WERI-Rb-1 (cell line): ENCODE data around the gene TRPV4.
"Not testable (repeated sequence)": the region's sequence is repeated elsewhere in the genome, so short reads cannot be mapped to it uniquely, and the experiment has no call there.

ENCODE experiments used
- DNase-seq: peaks from one replicate; pipeline ENCODE4 v3.0.0-alpha.2; 2020
- H3K27ac ChIP-seq: fragments of 250-450 bp; sonication (Bioruptor Pico); 2 replicates; pipeline ENCODE4 v1.5.1; 2020; ENCODE audit warnings: mild to moderate bottlenecking, moderate library complexity
- H3K27me3 ChIP-seq: fragments of 250-450 bp; sonication (Bioruptor Pico); 2 replicates; pipeline ENCODE4 v1.5.1; 2021; ENCODE audit warnings: mild to moderate bottlenecking, low read depth, moderate library complexity; ENCODE audit not compliant: insufficient read depth, severe bottlenecking
- H3K36me3 ChIP-seq: fragments of 250-450 bp; sonication (Bioruptor Pico); 2 replicates; pipeline ENCODE4 v1.5.1; 2020; ENCODE audit warnings: mild to moderate bottlenecking, moderate library complexity
- H3K4me3 ChIP-seq: 2 replicates; pipeline ENCODE4 v1.5.1; 2011; ENCODE audit warnings: low read depth, mild to moderate bottlenecking, control low read depth, low read length
- H3K9me3 ChIP-seq: fragments of 250-450 bp; sonication (Bioruptor Pico); 2 replicates; pipeline ENCODE4 v1.5.1; 2021; ENCODE audit warnings: mild to moderate bottlenecking, moderate library complexity; ENCODE audit not compliant: severe bottlenecking
- TF ChIP-seq, protein P1 (sequence below): IDR thresholded peaks from 2 replicates; pipeline ENCODE4 v1.5.1; 2011; ENCODE audit warnings: low read depth, mild to moderate bottlenecking, control low read depth, inconsistent platforms, low read length

TRPV4 gene

DNA sequence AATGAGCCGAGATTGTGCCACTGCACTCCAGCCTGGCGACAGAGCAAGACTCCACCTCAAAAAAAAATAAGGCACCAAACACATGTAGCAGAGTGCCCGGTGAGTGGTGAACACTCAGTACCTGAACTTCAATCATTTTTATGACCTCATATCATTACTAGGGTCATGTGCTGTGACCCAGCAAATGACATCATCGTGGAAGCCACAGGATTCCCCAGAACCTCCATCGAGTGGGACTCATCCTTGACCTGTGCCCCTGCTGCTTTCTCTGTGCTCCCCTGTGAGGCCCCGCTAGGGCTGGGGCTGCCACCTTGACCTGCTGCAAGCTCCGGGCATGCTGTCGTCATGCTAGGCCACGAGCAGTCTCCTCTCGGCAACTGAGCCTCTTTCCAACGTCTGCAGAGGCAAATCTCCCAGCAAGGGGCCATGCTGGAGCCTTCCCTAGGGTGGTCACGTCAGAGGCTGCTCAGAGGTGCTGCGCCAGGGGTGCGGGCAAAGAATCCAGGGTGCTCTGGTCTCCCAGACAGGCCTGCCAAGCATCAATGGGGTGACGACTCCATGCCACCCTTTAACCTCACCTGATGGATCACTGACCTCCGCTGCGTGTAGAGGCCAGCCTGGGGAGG, 28.6 kb upstream of the TRPV4 start:
- H3K4me3 ChIP-seq: no peak overlapping the region

DNA sequence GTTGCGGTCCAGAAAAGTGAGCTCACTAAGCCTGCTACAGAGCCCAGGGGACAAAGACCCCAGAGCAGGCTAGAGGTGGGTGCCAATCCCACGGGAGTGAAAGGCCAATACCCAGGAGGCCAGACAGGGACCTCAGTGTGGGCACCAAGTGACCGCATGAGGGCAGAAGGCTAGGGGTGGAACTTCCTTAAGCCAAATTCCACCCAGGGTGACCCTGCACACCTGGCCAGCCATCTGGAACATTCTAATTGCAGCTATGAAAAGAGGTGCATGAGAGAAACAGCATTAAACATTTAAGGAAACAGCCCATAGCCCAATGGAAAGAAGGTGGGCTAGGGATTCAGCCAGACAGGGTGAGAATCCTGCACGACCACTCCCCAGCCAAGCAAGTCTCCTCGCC, 27.8 kb upstream of the TRPV4 start:
- no peaks in the 10 kb centered on the region for H3K9me3 ChIP-seq
- H3K27ac ChIP-seq: no peak overlapping the region
- peaks cover 8% of the 10 kb centered on the region for H3K36me3 ChIP-seq
- no peaks in the 10 kb centered on the region for H3K27me3 ChIP-seq
- TF ChIP-seq, protein P1, sequence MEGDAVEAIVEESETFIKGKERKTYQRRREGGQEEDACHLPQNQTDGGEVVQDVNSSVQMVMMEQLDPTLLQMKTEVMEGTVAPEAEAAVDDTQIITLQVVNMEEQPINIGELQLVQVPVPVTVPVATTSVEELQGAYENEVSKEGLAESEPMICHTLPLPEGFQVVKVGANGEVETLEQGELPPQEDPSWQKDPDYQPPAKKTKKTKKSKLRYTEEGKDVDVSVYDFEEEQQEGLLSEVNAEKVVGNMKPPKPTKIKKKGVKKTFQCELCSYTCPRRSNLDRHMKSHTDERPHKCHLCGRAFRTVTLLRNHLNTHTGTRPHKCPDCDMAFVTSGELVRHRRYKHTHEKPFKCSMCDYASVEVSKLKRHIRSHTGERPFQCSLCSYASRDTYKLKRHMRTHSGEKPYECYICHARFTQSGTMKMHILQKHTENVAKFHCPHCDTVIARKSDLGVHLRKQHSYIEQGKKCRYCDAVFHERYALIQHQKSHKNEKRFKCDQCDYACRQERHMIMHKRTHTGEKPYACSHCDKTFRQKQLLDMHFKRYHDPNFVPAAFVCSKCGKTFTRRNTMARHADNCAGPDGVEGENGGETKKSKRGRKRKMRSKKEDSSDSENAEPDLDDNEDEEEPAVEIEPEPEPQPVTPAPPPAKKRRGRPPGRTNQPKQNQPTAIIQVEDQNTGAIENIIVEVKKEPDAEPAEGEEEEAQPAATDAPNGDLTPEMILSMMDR: no peak
- no peak for DNase-seq
- no peak overlapping the region for H3K4me3 ChIP-seq

More for the DNA sequence above, 28.6 kb upstream of the TRPV4 start:
- TF ChIP-seq, protein P1: no peak
- Histone ChIP-seq H3K9me3 (no peaks in the 10 kb centered on the region), H3K36me3 (peaks cover 8% of the 10 kb centered on the region), H3K27ac (no peak overlapping the region), H3K27me3 (no peaks in the 10 kb centered on the region)
- no peak for DNase-seq

DNA sequence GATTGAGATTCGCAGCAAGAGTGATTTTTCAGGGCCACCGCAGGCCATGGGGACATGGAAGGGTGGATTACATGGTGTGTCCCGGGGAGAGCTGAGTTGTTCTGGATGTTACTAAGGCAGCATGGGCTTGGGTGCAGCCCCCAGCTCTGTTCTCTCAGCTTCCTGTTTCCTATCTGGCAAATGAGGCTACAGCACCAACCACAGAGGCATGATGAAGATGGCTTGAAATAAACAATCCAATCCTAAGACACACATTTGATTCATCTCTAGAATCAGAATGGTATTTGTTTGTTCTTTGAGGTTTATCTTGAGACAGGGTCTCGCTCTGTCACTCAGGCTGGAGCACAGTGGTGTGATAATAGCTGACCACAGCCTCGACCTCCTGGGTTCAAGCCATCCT, 25.6 kb upstream of the TRPV4 start:
- Histone ChIP-seq H3K4me3 (no peak overlapping the region), H3K27ac (peak overlapping the region; percentile 26), H3K27me3 (no peaks in the 10 kb centered on the region), H3K9me3 (no peaks in the 10 kb centered on the region), H3K36me3 (peaks cover 16% of the 10 kb centered on the region)
- no peak for DNase-seq
- TF ChIP-seq, protein P1: no peak

DNA sequence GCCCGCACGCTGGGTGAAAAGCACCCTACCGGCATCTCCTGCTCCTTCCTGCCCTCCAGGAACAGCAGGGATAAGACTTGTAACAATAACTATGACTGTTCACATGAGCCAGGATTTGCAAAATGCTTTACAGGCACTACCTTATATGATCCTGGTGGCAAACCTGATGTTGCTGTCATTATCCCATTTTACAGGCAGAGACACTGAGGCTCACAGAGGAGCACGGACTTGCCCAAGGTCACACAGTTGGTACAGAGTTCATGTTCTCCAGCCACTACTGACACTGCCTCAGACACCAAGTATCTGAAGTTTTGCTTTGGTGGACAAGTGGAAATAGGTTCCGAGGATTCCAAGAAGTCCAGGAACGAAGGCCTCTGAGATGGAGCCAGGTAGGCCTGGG, 24.5 kb upstream of the TRPV4 start:
- no peak for DNase-seq
- no peaks in the 10 kb centered on the region for H3K27me3 ChIP-seq
- no peaks in the 10 kb centered on the region for H3K9me3 ChIP-seq
- no peak overlapping the region for H3K4me3 ChIP-seq
- peaks cover 16% of the 10 kb centered on the region for H3K36me3 ChIP-seq
- TF ChIP-seq, protein P1: no peak
- H3K27ac ChIP-seq: no peak overlapping the region

DNA sequence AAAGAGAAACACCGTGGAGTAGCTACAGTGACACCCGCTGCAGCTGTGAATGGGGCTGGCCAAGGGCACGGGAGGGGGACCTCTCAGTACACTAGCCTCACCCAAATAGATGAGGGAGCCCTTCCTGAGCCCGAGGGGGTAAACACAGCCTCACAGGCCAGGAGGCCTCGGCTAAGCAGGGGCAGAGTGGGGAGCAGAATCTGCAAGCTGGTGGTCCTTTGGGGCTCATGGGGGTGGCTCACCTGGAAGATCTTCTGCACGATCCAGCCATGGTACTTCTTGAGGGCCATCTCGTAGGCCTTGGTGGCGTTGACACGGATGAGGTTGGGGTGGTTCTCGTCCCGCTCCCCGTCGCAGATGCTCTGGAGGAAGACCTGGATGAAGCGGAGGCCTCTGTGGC, 22.2 kb upstream of the TRPV4 start:
- TF ChIP-seq, protein P1: no peak
- peaks cover 16% of the 10 kb centered on the region for H3K36me3 ChIP-seq
- no peak overlapping the region for H3K27ac ChIP-seq
- no peak for DNase-seq
- H3K4me3 ChIP-seq: no peak overlapping the region
- H3K9me3 ChIP-seq: no peaks in the 10 kb centered on the region
- no peaks in the 10 kb centered on the region for H3K27me3 ChIP-seq

DNA sequence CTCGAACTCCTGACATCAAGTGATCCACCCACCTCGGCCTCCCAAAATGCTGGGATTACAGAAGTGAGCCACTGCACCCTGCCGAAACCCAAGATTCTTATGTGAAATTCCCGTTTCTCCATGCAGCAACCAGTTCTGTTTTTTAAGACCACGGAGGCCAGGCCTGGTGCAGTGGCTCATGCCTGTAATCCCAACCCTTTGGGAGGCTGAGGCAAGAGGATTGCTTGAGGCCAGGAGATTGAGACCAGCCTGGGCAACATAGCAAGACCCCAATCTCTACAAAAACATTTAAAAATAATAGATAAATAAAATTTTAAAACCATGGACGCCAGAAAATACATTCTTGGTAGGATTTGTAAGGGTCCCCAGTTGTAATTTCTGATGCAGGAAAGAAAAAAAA, 17.3 kb upstream of the TRPV4 start:
- DNase-seq, H3K27ac ChIP-seq, H3K36me3 ChIP-seq, H3K9me3 ChIP-seq, H3K27me3 ChIP-seq, H3K4me3 ChIP-seq: not testable (repeated sequence)
